DMS153 treated with DMSO at 0.1 percent for 48 hours (cell line): ENCODE data around the gene NPIPB6.
"Not testable (repeated sequence)": the region's sequence is repeated elsewhere in the genome, so short reads cannot be mapped to it uniquely, and the experiment has no call there.

Experiments used
- DNase-seq: peaks from one replicate; lab custom pipeline; 2025; ENCODE audit not compliant: unreplicated experiment; lab: John Stamatoyannopoulos, UW

NPIPB6 gene

GRCh38 chr16:28363408-28363807 lies at the start of gene NPIPB6:
Gene NPIPB6, minus strand, starts transcription at chr16:28363508. Its CDS starts 686 bp downstream, at chr16:28362822.
- DNase-seq = not testable (repeated sequence)

- DNase-seq = not testable (repeated sequence)
Observed at GRCh38 chr16:28403220-28404072, 40.1 kb upstream of the NPIPB6 start, which contains the start of gene EIF3CL. Gene EIF3CL, minus strand, starts transcription at chr16:28403841. Its CDS starts 223 bp downstream, at chr16:28403618.

- DNase-seq = not testable (repeated sequence)
Observed at GRCh38 chr16:28392054-28392453, 28.7 kb upstream of the NPIPB6 start.

DNA sequence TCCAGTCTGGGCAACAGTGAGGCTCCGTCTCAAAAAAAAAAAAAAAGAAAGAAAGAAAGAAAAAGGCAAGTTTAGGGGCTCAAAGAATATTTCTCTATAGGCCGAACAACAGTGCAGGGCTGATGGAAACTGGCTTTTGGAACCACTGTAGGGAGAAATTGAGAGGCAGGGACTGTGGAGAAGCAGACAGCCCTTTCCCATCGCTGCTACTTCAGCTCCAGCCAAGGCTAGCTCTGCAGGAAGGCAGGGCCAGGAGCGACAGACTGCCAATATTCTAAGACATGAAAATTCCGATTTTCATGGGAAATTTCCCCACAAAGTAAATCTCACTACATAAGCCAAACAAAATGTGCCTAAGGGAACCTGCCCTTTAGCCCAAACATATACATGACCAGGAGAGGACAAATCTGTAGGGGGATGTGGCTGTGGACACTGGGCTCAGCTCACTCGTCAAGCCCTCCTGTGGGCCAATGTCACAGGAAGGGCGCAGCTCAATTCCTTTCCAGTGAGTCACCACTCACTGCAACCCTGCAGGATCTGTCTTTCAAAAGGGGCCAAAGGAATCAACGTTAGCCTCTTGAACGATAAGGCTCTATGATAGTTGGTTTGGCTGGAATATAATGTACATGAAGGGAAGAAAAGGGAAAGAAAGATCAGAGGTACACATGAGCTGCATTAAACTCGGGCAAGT lies 19.0 kb upstream of the NPIPB6 start:
- DNase-seq = not testable (repeated sequence)

- DNase-seq = not testable (repeated sequence)
Observed at GRCh38 chr16:28377822-28378221, 14.5 kb upstream of the NPIPB6 start.

GRCh38 chr16:28377108-28377625 lies 13.9 kb upstream of the NPIPB6 start:
- not testable (repeated sequence) for DNase-seq

DNA sequence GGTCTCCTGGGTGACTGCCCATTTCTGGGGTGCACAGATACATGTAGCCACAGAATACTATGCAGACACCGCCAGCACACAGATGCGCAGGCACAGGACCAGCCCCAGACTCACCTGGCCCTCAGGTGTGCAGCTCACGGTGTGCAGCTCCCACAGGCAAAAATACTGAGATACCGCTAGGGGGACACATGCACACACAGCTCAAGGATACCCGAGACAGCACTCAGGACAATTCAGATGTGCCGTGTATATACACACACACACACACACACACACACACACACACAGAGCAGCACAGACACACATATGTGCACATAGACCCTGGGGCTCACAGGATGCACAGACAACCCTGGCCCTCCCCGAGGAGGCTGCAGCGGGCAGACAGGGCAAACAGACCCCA lies 11.8 kb upstream of the NPIPB6 start:
- not testable (repeated sequence) for DNase-seq

DNA sequence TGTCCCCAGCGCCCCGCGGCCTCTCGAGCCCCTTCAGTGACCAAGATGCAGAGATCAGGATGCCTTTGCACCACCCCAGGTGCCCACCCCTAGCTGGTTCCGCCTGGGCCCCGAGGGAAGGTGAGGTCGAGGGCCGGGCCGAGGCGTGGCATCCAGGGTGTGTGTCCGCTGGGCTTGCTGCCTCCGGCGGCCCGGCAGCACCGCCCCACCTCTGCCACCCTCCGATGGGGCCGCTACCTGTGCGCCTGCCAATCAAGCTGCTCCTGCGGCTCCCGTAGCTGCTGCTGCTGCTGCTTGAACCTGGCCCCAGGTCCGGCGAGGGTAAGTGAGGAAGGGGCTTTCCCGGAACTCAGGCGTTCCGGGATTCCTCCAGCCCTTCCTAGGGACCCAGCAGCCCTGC lies 11.0 kb upstream of the NPIPB6 start:
- DNase-seq = not testable (repeated sequence)

- DNase-seq = not testable (repeated sequence)
Observed at GRCh38 chr16:28367926-28368325, 4.6 kb upstream of the NPIPB6 start.

DNA sequence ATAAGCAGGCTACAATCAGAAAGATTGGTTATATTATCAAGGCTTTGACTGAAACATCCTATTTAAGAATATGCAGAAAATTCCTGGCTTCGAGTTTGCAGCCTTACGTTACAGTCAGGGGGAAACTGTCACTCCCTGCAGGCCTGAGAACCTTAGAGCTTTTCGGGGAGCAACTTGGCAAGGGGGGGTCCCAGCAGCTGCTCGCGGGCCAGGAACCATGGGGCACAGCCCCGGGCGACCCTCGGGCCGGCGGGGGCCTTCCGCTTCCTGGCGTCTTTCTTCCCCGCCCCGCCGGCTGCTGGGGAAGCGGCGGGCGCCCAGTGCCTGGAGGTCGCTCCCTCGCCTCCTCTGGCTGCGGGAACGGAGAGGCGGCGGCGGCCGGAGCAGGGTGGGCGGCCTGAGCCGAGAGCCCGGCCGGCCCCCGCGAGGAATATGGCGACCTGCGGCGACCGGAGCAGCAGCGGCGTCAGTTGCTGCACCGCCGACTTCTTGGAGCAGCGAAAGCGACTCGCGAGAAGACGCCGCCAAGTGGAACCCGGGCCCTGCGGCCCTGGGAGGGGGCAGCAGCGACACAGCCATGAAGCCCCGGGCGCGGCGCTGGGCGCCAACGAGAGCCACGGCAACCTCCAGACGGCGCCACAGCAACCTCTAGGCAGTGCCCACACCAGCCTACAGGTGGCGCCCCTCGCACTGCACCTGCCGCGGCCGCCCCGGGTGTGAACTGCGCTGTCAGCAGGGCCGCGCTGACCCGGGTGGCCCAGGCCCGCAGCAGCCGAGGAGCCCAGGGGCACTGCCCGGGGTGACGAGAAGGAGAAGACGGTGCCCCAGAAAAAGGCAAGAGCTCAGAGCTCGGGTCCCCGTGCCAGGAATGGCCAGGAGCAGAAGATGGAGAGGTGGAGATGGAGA lies 1.2 kb upstream of the NPIPB6 start:
- not testable (repeated sequence) for DNase-seq

DNA sequence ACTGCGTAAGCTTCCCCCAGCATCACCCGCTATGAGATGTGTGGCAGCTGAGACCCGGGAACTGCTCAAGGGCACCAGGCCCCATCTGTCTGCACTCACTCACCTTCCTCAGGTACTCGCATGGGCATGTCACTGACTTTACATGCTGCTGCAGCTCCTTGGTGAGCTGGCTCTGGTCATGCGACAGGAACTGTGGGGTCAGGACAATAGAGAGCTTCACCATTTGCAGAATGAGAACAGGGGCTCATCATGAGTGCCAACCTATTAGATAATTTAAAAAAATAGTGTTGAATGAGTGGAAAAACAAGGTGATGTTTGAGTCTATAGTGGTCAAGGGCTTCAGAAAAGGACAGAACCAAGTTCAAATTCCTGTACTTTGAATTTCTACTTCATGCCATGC lies 708 bp downstream of the NPIPB6 start:
- DNase-seq = not testable (repeated sequence)

DNA sequence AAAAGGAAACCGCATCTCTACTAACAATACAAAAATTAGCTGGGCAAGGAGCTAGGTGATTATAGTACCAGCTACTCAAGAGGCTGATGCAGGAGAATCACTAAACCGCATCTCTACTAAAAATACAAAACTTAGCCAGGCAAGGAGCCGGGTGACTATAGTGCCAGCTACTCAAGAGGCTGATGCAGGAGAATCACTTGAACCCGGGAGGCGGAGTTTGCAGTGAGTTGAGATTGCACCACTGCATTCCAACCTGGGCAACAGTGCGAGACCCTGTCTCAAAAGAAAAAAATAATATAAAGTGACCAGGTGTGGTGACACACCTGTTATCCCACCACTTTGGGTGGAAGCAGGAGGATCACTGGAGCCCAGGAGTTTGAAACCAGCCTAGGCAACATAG lies 25.1 kb downstream of the NPIPB6 start:
- not testable (repeated sequence) for DNase-seq

- not testable (repeated sequence) for DNase-seq
Observed at GRCh38 chr16:28336940-28337710, 26.2 kb downstream of the NPIPB6 start.

- not testable (repeated sequence) for DNase-seq
Observed at GRCh38 chr16:28335678-28336077, 27.6 kb downstream of the NPIPB6 start.

- DNase-seq = not testable (repeated sequence)
Observed at GRCh38 chr16:28332632-28333031, 30.7 kb downstream of the NPIPB6 start.

GRCh38 chr16:28330981-28331380 lies 32.3 kb downstream of the NPIPB6 start:
- DNase-seq = not testable (repeated sequence)

DNA sequence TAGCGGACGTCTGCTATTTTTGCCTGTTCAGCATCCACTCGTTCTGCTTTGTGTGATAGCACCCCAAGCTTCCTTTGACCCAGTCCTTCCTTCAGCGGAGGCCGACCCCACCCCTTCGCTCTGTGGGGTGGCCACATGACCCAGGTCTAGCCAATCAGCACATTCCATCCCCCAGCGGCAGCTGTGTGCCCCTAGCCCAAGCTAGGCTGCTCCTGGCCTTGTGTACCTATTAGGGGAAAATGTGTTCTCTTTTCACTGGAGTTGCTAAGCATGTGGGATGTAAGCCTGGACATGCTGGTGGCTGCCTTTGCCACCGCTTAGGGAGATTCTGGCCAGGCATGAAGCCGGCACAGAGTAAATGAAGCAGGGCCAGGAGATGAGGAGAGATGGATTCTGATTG lies 33.1 kb downstream of the NPIPB6 start:
- not testable (repeated sequence) for DNase-seq

- DNase-seq = peak; percentile 8
Observed at GRCh38 chr16:28326881-28327610, 36.3 kb downstream of the NPIPB6 start.

DNA sequence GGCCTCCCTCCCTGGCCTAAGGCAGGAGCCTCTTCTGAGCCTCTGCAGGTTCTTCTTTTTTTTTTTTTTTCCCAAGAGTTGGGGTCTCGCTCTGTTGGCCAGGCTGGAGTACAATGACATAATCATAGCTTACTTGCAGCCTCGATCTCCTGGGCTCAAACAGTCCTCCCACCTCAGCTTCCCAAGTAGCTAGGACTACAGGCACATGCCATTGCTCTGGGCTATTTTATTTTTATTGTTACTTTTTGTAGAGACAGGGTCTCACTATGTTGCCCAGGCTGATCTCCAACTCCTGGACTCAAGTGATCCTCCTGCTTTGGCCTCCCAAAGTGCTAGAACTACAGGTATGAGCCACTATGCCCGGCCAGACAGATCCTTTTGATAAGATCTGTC lies 38.4 kb downstream of the NPIPB6 start:
- DNase-seq = no peak
